Thyroid gland (tissue), 4 donors: ENCODE data around the gene TRRAP. TPM values are rescaled to one million over a fixed set of nuclear protein-coding genes. Genes with fewer than 3 reads are reported as not detected.
A peak's percentile ranks its signal among the peaks of the same experiment; 100 is the strongest.

Source experiments
- microRNA-seq: library from miRNA; unstranded; fragments of <30 nt; microRNA quantifications from one replicate; pipeline ENCODE4, GENCODE V29; 2016
- small RNA-seq: library from RNA; depleted of rRNA; stranded (forward); fragments of <200 nt; gene quantifications from one replicate; pipeline ENCODE3, GENCODE V24; 2016
- total RNA-seq, 4 donors: library from RNA; depleted of rRNA; stranded (reverse); fragments of >200 nt; gene quantifications; one replicate each; pipeline ENCODE4 v1.2.3, GENCODE V29; 2016

Gene TRRAP
- total RNA-seq, 4 donors from 2014 or later: 43.5 to 72.6 (median 52.2) TPM

Small RNA genes within 50 kb of the gene (microRNA-seq; reads per million reads assigned to microRNA genes)
- 2.2 reads per million for gene MIR3609

Small RNA genes within 50 kb of the gene (small RNA-seq; reads per million reads assigned to genes)
- gene MIR3609: 903 reads per million, percentile 99 among the genes with 10 or more reads in this experiment

Other genes starting within 250 kb of the TRRAP start
- gene TMEM130, start 8.5 kb upstream of the TRRAP start, total RNA-seq: under 1 TPM in 3 of 4 donors, not detected in 1; 0.22 to 0.81 (median 0.63) TPM